Dedifferentiated amniotic fluid mesenchymal stem cell (primary cell): Measurements from ENCODE around the gene HIBCH.
"Not testable (repeated sequence)": the region's sequence is repeated elsewhere in the genome, so short reads cannot be mapped to it uniquely, and the experiment has no call there.

Experiments used
- DNase-seq: peaks from one replicate; pipeline ENCODE4 v3.0.0-alpha.2; 2016; ENCODE audit errors: extremely low spot score

Gene HIBCH

DNA sequence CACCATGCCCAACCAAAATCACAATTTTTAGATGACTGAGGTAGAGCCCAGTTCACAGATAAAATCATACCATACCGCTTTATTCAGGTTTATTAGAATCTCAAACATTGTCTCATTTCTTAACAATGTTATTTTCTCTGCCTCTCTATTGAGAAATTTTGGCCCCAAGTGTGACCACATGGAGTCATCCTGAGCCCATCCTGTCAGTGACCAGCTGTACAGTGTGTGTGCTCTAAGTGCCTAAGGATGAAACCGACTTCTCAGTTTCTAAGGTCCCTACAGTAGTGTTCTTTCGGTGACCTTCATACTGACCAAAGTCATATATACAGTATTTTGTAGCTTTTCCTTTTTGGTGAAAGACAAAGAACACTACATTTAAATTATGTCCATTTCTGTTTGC is 133.4 kb downstream of the HIBCH start:
- DNase-seq: no peak

DNA sequence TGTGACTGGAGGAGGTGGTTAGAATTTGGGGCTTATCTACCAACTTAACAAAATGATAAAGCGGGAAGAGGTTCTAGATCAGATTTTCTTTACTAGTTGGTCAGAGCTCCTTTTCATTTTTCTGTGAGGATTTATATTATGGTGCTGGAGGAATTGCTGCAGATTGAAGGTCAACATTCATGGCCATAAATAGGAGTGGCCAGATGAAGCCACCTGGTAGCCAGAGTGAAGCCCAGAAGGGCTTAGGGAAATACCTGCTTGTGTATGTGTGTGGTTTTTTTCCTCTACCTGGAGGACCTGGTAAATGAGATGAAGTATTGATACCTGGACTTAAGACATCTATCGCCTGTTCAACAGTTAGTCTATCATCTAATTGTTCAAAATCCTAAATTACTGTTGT is 134.2 kb downstream of the HIBCH start:
- no peak for DNase-seq

GRCh38 chr2:190184460-190184859 is 135.2 kb downstream of the HIBCH start:
- no peak for DNase-seq

DNA sequence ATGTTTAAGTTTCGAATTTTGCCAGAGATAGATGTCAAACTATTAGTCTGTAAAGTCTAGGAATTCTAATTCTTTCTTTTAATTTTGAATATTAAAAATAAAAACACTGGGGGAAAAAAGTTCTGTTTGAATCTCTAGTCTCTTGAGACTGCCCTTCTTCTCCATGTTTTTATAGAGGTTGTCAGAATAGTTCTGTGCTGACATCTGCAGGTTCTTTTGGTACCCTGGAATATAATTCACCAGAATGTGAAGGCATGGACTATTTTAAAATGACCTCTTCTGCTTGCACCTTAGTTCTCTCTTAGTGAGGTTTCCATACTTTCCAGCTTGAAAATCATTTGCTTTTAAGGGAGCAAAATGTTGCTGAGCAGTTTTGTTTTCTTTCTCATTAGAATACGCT is 136.1 kb downstream of the HIBCH start:
- DNase-seq: no peak

DNA sequence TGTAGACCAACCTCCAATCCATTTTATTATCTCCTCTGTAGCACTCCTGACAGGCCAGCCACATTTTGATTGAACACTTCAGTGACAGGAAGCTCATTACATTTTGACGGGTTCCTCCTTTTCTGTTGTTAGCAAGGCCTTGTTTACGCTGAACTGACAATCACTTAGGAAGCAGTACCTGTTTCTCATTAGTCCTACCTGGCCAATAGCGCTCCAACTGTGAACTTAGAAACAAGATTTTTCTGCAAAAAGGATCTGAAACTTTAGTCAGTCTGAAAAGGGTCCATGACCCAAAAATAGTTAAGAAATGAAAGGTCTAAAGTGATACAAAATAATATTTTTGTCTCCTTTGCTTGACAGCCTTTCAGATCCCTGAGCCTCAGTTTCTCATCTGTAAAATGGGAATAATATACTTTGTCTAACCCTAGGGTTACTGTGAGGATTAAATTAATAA is 137.5 kb downstream of the HIBCH start:
- no peak for DNase-seq

DNA sequence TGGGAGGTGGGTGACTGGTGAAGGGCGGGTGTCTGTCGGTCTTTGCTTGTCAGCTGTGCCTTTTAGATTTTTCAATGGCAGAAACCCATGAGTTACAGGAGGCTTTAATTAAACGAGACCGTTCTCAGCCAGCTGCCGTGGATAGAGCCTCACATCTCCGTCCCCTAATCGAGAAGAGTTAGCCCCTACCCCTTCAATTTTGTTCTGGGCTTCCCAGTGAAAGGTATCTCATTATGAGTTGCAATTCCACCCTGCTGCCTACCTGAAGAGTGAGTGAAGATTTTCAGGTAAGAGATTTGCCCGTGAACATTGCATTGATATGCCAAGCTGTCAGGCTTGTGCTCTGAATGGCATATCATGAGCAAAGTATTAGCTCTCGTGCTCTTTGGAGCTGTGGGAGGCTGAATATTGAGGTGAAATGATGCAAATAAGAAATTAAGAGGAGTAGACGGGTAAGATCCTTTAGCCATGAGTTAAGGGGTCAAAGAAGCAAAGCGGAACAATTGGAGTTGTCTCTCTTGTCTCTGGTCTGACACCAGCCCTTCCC is 138.4 kb downstream of the HIBCH start:
- no peak for DNase-seq

DNA sequence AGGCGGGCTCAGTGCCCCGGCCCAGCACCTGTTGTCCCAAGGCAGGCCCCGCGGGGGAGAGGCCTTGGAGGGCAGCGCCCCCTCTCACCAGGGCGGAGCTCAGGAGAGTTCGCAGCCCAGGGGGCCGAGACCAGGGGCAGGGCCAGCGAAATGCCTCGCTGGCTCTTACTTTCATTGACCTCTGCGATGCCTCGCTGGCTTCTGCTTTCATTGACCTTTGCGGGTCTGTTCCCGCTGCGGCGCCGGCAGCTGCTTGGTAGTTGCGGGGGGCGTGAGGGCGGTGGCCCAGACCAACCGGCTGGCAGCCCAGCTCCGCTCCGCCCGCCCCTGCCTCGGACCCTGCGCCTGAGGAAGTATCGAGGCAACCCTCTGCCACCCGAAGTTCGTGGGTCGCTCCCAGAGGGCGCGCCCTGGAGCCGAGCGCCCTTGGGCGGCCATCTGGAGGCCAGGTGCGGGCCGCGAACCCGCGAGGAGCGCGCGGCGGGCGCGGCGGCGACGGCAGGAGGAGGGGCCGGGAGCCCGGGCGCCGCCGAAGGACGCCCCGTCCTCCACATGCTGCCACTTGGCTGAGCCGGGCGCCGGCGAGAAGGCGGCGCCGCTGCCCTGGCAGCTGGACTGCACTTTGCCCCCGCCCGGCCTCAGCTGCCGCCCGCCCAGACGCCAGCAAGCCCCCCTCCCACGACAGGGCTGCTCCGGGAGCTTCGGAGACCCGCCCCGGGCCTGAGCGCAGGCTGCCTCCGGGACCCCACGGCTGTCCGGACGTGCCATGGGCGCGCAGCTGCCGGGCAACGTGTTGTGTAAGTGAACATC is 139.1 kb downstream of the HIBCH start:
- no peak for DNase-seq

- no peak for DNase-seq
These were observed 139.8 kb downstream of the HIBCH start for GRCh38 chr2:190179754-190180312.

- DNase-seq: no peak
These were observed 141.4 kb downstream of the HIBCH start for GRCh38 chr2:190178066-190178722.

GRCh38 chr2:190177249-190178040 is 142.2 kb downstream of the HIBCH start:
- no peak for DNase-seq

GRCh38 chr2:190173392-190173791 is 146.2 kb downstream of the HIBCH start:
- DNase-seq: no peak

GRCh38 chr2:190170673-190171072 is 149.0 kb downstream of the HIBCH start:
- no peak for DNase-seq

- DNase-seq: no peak
These were observed 150.2 kb downstream of the HIBCH start for GRCh38 chr2:190169221-190170072.

DNA sequence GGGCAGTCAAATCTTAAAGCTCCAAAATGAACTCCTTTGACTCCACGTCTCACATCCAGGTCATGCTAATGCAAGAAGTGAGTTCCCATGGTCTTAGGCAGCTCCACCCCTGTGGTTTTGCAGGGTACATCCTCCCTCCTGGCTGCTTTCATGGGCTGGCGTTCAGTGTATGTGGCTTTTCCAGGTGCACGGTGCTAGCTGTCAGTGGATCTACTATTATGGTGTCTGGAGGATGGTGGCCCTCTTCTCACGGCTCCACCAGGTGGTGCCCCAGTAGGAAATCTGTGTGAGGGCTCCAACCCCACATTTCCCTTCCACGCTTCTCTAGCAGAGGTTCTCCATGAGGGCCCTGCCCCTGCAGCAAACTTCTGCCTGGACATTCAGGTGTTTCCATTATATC is 151.9 kb downstream of the HIBCH start:
- no peak for DNase-seq

DNA sequence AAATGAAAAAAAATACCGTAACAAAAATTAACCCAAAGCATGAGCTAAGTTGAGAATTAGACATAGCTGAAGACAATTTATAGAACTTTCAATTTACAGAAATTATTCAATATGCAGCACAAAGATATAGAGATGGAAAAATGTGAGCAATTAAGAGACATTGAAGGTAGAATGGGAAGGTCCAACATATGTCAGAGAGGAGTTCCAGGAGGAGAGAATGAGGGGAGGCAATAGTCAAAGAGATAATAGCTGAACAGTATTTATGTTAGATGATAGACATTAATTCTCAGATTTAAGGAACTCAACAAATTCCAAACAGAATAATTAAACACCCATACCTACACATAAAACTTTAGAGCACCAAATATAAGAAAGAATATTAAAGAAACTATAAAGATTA is 154.1 kb downstream of the HIBCH start:
- DNase-seq: no peak

GRCh38 chr2:190162851-190163250 is 156.8 kb downstream of the HIBCH start:
- DNase-seq: no peak

DNA sequence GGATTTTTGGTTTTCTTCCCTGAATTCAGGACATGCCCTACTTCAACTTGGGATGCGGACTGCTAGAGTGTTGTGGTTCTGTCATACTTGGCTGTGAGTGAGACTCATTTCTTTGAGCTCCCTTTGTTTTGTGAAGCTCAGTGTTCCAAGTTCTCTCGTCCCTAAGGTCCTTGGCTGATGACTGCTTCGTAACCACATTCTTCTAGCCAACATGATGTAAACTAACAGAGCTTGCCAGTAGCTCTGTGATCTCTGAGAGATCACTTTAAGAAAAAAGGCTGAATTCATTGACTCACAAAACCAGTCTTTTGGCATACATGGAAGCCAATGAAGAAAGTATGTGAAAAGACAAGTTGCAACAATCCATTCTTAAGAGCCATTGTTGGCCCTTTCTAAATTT is 160.2 kb downstream of the HIBCH start:
- DNase-seq: no peak

- no peak for DNase-seq
These were observed 160.7 kb downstream of the HIBCH start for GRCh38 chr2:190158798-190159434.

GRCh38 chr2:190157613-190158528 is 161.8 kb downstream of the HIBCH start:
- DNase-seq: not testable (repeated sequence)
